CD4-positive, alpha-beta T cell treated with Interleukin-1 beta for 1 hour (primary cell): ENCODE measurements around the gene EEF1A2.
"Not testable (repeated sequence)": the region's sequence is repeated elsewhere in the genome, so short reads cannot be mapped to it uniquely, and the experiment has no call there.

Experiments
- DNase-seq, 2 donors: peaks; one replicate each; pipeline ENCODE4 v3.0.0-alpha.2; 2020 to 2022

The EEF1A2 gene

GRCh38 chr20:63519668-63520503 is 21.0 kb upstream of the EEF1A2 start:
- peak; percentile 69 to 74 for DNase-seq

- no peak for DNase-seq
These were observed 20.2 kb upstream of the EEF1A2 start for GRCh38 chr20:63518946-63519667.

GRCh38 chr20:63518351-63518861 is 19.5 kb upstream of the EEF1A2 start:
- DNase-seq, result no peak

- no peak for DNase-seq
These were observed 18.8 kb upstream of the EEF1A2 start for GRCh38 chr20:63517376-63518309.

- DNase-seq, result not testable (repeated sequence)
These were observed 15.6 kb upstream of the EEF1A2 start for GRCh38 chr20:63514520-63514919.

- DNase-seq, result no peak
These were observed 14.3 kb upstream of the EEF1A2 start for GRCh38 chr20:63513207-63513606.

GRCh38 chr20:63509088-63509564 is 10.2 kb upstream of the EEF1A2 start:
- DNase-seq, result no peak

- DNase-seq, result no peak
These were observed 9.3 kb upstream of the EEF1A2 start for GRCh38 chr20:63508072-63508768.

- DNase-seq, result no peak
These were observed 8.3 kb upstream of the EEF1A2 start for GRCh38 chr20:63507083-63507743.

GRCh38 chr20:63505723-63506122 is 6.8 kb upstream of the EEF1A2 start:
- DNase-seq, result no peak

- no peak for DNase-seq
These were observed 6.4 kb upstream of the EEF1A2 start for GRCh38 chr20:63505281-63505680.

- no peak for DNase-seq
These were observed 5.8 kb upstream of the EEF1A2 start for GRCh38 chr20:63504642-63505041.

GRCh38 chr20:63503524-63503923 is 4.6 kb upstream of the EEF1A2 start:
- DNase-seq, result no peak

GRCh38 chr20:63502671-63503172 is 3.8 kb upstream of the EEF1A2 start:
- no peak for DNase-seq

GRCh38 chr20:63501818-63502670 is 3.2 kb upstream of the EEF1A2 start:
- no peak for DNase-seq

GRCh38 chr20:63500902-63501817 is 2.3 kb upstream of the EEF1A2 start:
- no peak for DNase-seq

- no peak for DNase-seq
These were observed 1.4 kb upstream of the EEF1A2 start for GRCh38 chr20:63500151-63500901.

- no peak for DNase-seq
These were observed 571 bp upstream of the EEF1A2 start for GRCh38 chr20:63499338-63499969.
